Sigmoid colon (tissue), 4 donors: Measurements from ENCODE around the gene MMP17.

Source experiments
- CTCF ChIP-seq, 4 experiments: fragments of 450-650 bp in 3 of 4; fragments of 200-600 bp in 1 of 4; IDR thresholded peaks; one replicate each; pipeline ENCODE4 v1.5.1; 2016 to 2019; ENCODE audit warnings: antibody characterized with exemption in 4 of 4, mild to moderate bottlenecking in 3 of 4, moderate library complexity in 2 of 4
- EP300 ChIP-seq, 4 donors: sonication (generic); formaldehyde crosslinking; IDR thresholded peaks; one replicate each; pipeline ENCODE4 v1.6.1; 2017; ENCODE audit warnings: antibody characterized with exemption in 4 of 4
- POLR2A ChIP-seq, 2 donors: fragments of 450-650 bp; IDR thresholded peaks; one replicate each; pipeline ENCODE4 v1.6.1; 2016; ENCODE audit warnings: antibody characterized with exemption in 2 of 2, mild to moderate bottlenecking in 2 of 2, moderate library complexity in 2 of 2
- POLR2AphosphoS5 ChIP-seq, 4 donors: sonication (generic); formaldehyde crosslinking; IDR thresholded peaks; one replicate each; pipeline ENCODE4 v1.6.1; 2017; ENCODE audit warnings: antibody characterized with exemption in 4 of 4

GRCh38 chr12:131835616-131836171, 7.5 kb downstream of the MMP17 start:
- TF ChIP-seq CTCF (IDR thresholded peaks at IDR 0.05) (no peak), EP300 (IDR thresholded peaks at IDR 0.05) (no peak), POLR2A (IDR thresholded peaks at IDR 0.05) (no peak), POLR2AphosphoS5 (IDR thresholded peaks at IDR 0.05) (no peak)
